Mucosa of descending colon (tissue), 3 donors: ENCODE data around the gene PDE11A. TPM values are rescaled to one million over a fixed set of nuclear protein-coding genes. Genes with fewer than 3 reads are reported as not detected.

Source experiments
- ATAC-seq: fragments of 200-7000 bp; cut with Tn5 transposase; one replicate; pipeline ENCODE4 v1.9.1; 2020; ENCODE audit warnings: mild to moderate bottlenecking, moderate library complexity
- DNase-seq, 3 donors: peaks; one replicate each; pipeline ENCODE4 v3.0.0-alpha.2; 2020
- H3K36me3 ChIP-seq: fragments of 200-600 bp; one replicate; pipeline ENCODE4 v1.8.0; 2021; ENCODE audit warnings: low read depth, mild to moderate bottlenecking
- H3K4me1 ChIP-seq: fragments of 200-600 bp; one replicate; pipeline ENCODE4 v1.8.0; 2021; ENCODE audit warnings: low read depth, mild to moderate bottlenecking
- H3K4me3 ChIP-seq: fragments of 200-600 bp; one replicate; pipeline ENCODE4 v1.8.0; 2021; ENCODE audit warnings: mild to moderate bottlenecking
- H3K9me3 ChIP-seq: fragments of 200-600 bp; one replicate; pipeline ENCODE4 v1.8.0; 2021; ENCODE audit warnings: mild to moderate bottlenecking
- CTCF ChIP-seq: fragments of 200-600 bp; IDR thresholded peaks from one replicate; pipeline ENCODE4 v1.8.0; 2022; ENCODE audit warnings: antibody characterized with exemption, mild to moderate bottlenecking
- intact Hi-C, 2 donors: fragments of 100-400 bp; cut with DNase I in 1 of 2; cut with micrococcal nuclease in 1 of 2; formaldehyde crosslinking; loops; one replicate each; pipeline versions ENCODE4 v1.11.0 to v1.11.1; 2022; cut with DNase I, micrococcal nuclease
- total RNA-seq, 3 donors: library from RNA; stranded (reverse); fragmentation: NEBNext Ultra II Directional in 2 of 3; extraction: Animal tissue kit (Norgen Biotek cat#: 25700) in 2 of 3; gene quantifications; one replicate each; pipeline versions ENCODE4 v1.2.1 to v1.2.4, GENCODE V29; 2021 to 2023
- donor health status: DM: no; HTN: no; CAD: no; lungs with moderate emphysema.
- donor health status: DM: no; HTN: no; CAD: no.
- donor health status: DM: no; HTN: yes; CAD: no.

Gene PDE11A
- total RNA-seq, 3 donors from 2014 or later = 1.0 to 3.2 (median 2.7) TPM

GRCh38 chr2:177930916-177931315 is 141.7 kb downstream of the PDE11A start:
- no peak overlapping the region for H3K4me3 ChIP-seq
- no peaks in the 10 kb centered on the region for H3K36me3 ChIP-seq
- DNase-seq (no peak), ATAC-seq (no peak)
- H3K9me3 ChIP-seq = no peaks in the 10 kb centered on the region
- intact Hi-C loops = no loop called here
- no peaks in the 10 kb centered on the region for H3K4me1 ChIP-seq
- no peak for TF ChIP-seq CTCF

- Histone ChIP-seq H3K36me3 (no peaks in the 10 kb centered on the region), H3K4me3 (no peak overlapping the region), H3K9me3 (no peaks in the 10 kb centered on the region), H3K4me1 (no peaks in the 10 kb centered on the region)
- ATAC-seq = no peak
- no peak for DNase-seq
- no peak for TF ChIP-seq CTCF
- intact Hi-C loops = no loop called here
Measured at GRCh38 chr2:177929662-177930522, 142.7 kb downstream of the PDE11A start.

- H3K4me1 ChIP-seq = no peaks in the 10 kb centered on the region
- H3K9me3 ChIP-seq = no peaks in the 10 kb centered on the region
- intact Hi-C loops = no loop called here
- H3K4me3 ChIP-seq = no peak overlapping the region
- TF ChIP-seq CTCF = no peak
- ATAC-seq (no peak), DNase-seq (no peak)
- no peaks in the 10 kb centered on the region for H3K36me3 ChIP-seq
Measured at GRCh38 chr2:177923323-177923722, 149.3 kb downstream of the PDE11A start.

GRCh38 chr2:177921726-177922125 is 150.9 kb downstream of the PDE11A start:
- Histone ChIP-seq H3K36me3 (no peaks in the 10 kb centered on the region), H3K9me3 (no peaks in the 10 kb centered on the region), H3K4me3 (no peak overlapping the region), H3K4me1 (no peaks in the 10 kb centered on the region)
- TF ChIP-seq CTCF = no peak
- no peak for DNase-seq
- intact Hi-C loops = no loop called here
- no peak for ATAC-seq

GRCh38 chr2:177917169-177917568 is 155.4 kb downstream of the PDE11A start:
- H3K4me3 ChIP-seq = no peak overlapping the region
- intact Hi-C loops = no loop called here

More at GRCh38 chr2:177917169-177917568, 155.4 kb downstream of the PDE11A start:
- no peak for DNase-seq
- Histone ChIP-seq H3K36me3 (no peaks in the 10 kb centered on the region), H3K9me3 (no peaks in the 10 kb centered on the region), H3K4me1 (no peaks in the 10 kb centered on the region)
- no peak for ATAC-seq
- no peak for TF ChIP-seq CTCF
